GM12878 (cell line): ENCODE data around the gene CACNA1B.
"Not testable (repeated sequence)": the region's sequence is repeated elsewhere in the genome, so short reads cannot be mapped to it uniquely, and the experiment has no call there.

Experiments
- ETV6 ChIP-seq, 2 experiments: fragments of 450-650 bp in 1 of 2; IDR thresholded peaks in 1 of 2; conservative IDR thresholded peaks in 1 of 2; 2 replicates each; pipeline ENCODE4 v1.6.1; 2014; ENCODE audit warnings: antibody characterized with exemption in 1 of 2, borderline replicate concordance in 1 of 2, low read depth in 1 of 2, mild to moderate bottlenecking in 1 of 2, moderate library complexity in 1 of 2
- POLR2A ChIP-seq: IDR thresholded peaks from 2 replicates; pipeline ENCODE4 v1.6.1; 2011; ENCODE audit warnings: low read depth, mild to moderate bottlenecking, low read length
- POLR2AphosphoS5 ChIP-seq: IDR thresholded peaks from 2 replicates; pipeline ENCODE4 v1.6.1; 2011; ENCODE audit warnings: mild to moderate bottlenecking, low read length, inconsistent platforms
- SREBF2 ChIP-seq: IDR thresholded peaks from 2 replicates; pipeline ENCODE4 v1.6.1; 2012; ENCODE audit warnings: mild to moderate bottlenecking, low read length

DNA sequence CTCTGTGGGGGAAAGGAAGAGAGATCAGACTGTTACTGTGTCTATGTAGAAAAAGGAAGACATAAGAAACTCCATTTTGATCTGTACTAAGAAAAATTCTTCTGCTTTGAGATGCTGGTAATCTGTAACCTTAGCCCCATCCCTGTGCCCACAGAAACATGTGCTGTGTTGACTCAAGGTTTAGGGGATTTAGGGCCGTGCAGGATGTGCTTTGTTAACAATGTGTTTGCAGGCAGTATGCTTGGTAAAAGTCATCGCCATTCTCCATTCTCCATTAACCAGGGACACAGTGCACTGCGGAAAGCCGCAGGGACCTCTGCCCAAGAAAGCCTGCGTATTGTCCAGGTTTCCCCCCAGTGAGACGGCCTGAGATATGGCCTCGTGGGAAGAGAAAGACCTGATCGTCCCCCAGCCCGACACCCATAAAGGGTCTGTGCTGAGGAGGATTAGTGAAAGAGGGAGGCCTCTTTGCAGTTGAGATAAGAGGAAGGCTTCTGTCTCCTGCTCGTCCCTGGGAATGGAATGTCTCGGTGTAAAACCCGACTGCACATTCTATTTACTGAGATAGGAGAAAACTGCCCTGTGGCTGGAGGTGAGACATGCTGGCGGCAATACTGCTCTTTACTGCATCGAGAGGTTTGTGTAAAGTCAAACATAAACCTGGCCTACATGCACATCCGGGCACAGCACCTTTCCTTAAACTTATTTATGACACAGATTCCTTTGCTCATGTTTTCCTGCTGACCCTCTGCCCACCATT, 255.5 kb downstream of the CACNA1B start:
- not testable (repeated sequence) for TF ChIP-seq POLR2AphosphoS5; POLR2A; SREBF2; ETV6 (conservative IDR thresholded peaks at IDR 0.05 in 1 of 2, IDR thresholded peaks at IDR 0.05 in 1 of 2; ENCODE audit: borderline replicate concordance in 1 of 2, low read depth in 1 of 2)
